Gastroesophageal sphincter (tissue), 4 donors: ENCODE data around the gene ISLR2. TPM values are rescaled to one million over a fixed set of nuclear protein-coding genes. Genes with fewer than 3 reads are reported as not detected.

Experiments
- ATAC-seq: fragments of 150-250 bp; one replicate; pipeline ENCODE4 v1.9.1; 2016; ENCODE audit warnings: mild to moderate bottlenecking, moderate library complexity
- H3K27ac ChIP-seq, 4 donors: fragments of 200-600 bp; sonication (generic) in 3 of 4; 1 replicate in 3 of 4; 2 replicates in 1 of 4; pipeline ENCODE4 v1.5.1; 2016 to 2019
- H3K27me3 ChIP-seq: fragments of 200-600 bp; sonication (generic); one replicate; pipeline ENCODE4 v1.5.1; 2019
- H3K36me3 ChIP-seq, 2 donors: fragments of 200-600 bp; sonication (generic); one replicate each; pipeline ENCODE4 v1.5.1; 2019; ENCODE audit warnings: control low read depth in 1 of 2
- H3K4me1 ChIP-seq, 3 donors: fragments of 200-600 bp; sonication (generic); 1 replicate in 2 of 3; 2 replicates in 1 of 3; pipeline ENCODE4 v1.5.1; 2016 to 2019; ENCODE audit warnings: control low read depth in 2 of 3
- H3K4me3 ChIP-seq, 2 donors: fragments of 200-600 bp; sonication (generic); one replicate each; pipeline ENCODE4 v1.5.1; 2019; ENCODE audit warnings: mild to moderate bottlenecking in 1 of 2, moderate library complexity in 1 of 2
- H3K9me3 ChIP-seq, 3 donors: fragments of 200-600 bp; sonication (generic); one replicate each; pipeline ENCODE4 v1.5.1; 2017 to 2019; ENCODE audit warnings: control low read depth in 2 of 3
- EP300 ChIP-seq: sonication (generic); formaldehyde crosslinking; IDR thresholded peaks from one replicate; pipeline ENCODE4 v1.6.1; 2017; ENCODE audit warnings: antibody characterized with exemption, mild to moderate bottlenecking
- POLR2A ChIP-seq, 2 donors: fragments of 450-650 bp; IDR thresholded peaks; one replicate each; pipeline ENCODE4 v1.6.1; 2017; ENCODE audit warnings: antibody characterized with exemption in 2 of 2, mild to moderate bottlenecking in 2 of 2, moderate library complexity in 1 of 2
- POLR2AphosphoS5 ChIP-seq: sonication (generic); formaldehyde crosslinking; IDR thresholded peaks from one replicate; pipeline ENCODE4 v1.6.1; 2017; ENCODE audit warnings: antibody characterized with exemption
- WGBS, 2 donors: methylation state at CpG; one replicate each; pipeline ENCODE4 v1.1.5; 2018; ENCODE audit warnings: low coverage in 1 of 2; 5-methylcytosine and 5-hydroxymethylcytosine counted together
- small RNA-seq, 4 donors: library from RNA; depleted of rRNA; stranded (forward); fragments of <200 nt; gene quantifications; one replicate each; pipeline ENCODE3, GENCODE V24; 2016
- total RNA-seq, 4 donors: library from RNA; depleted of rRNA; stranded (reverse); fragments of >200 nt; gene quantifications; one replicate each; pipeline ENCODE4 v1.1.0, GENCODE V29; 2016
- TF ChIP-seq, protein P1 (sequence below), 4 experiments: fragments of 200-600 bp in 2 of 4; fragments of 450-650 bp in 2 of 4; sonication (generic) in 1 of 4; IDR thresholded peaks; one replicate each; pipeline ENCODE4 v1.5.1; 2017 to 2019; ENCODE audit warnings: antibody characterized with exemption in 4 of 4, mild to moderate bottlenecking in 2 of 4, moderate library complexity in 2 of 4

Gene ISLR2
- total RNA-seq, 4 donors from 2014 or later = 0.54 to 5.4 (median 1.5) TPM

- H3K27ac ChIP-seq = no peak overlapping the region
- WGBS, 2 donors = 0% methylated on average over 1 of the region's 8 CpGs; no CpG with 5 or more reads in 1 of the 2 donors
- H3K27me3 ChIP-seq = no peaks in the 10 kb centered on the region
- TF ChIP-seq POLR2A (IDR thresholded peaks at IDR 0.05) = no peak
- TF ChIP-seq, protein P1, sequence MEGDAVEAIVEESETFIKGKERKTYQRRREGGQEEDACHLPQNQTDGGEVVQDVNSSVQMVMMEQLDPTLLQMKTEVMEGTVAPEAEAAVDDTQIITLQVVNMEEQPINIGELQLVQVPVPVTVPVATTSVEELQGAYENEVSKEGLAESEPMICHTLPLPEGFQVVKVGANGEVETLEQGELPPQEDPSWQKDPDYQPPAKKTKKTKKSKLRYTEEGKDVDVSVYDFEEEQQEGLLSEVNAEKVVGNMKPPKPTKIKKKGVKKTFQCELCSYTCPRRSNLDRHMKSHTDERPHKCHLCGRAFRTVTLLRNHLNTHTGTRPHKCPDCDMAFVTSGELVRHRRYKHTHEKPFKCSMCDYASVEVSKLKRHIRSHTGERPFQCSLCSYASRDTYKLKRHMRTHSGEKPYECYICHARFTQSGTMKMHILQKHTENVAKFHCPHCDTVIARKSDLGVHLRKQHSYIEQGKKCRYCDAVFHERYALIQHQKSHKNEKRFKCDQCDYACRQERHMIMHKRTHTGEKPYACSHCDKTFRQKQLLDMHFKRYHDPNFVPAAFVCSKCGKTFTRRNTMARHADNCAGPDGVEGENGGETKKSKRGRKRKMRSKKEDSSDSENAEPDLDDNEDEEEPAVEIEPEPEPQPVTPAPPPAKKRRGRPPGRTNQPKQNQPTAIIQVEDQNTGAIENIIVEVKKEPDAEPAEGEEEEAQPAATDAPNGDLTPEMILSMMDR (IDR thresholded peaks at IDR 0.05) = no peak
- TF ChIP-seq POLR2AphosphoS5 = no peak
- no peak for TF ChIP-seq EP300
- H3K36me3 ChIP-seq = no peaks in the 10 kb centered on the region
- H3K4me3 ChIP-seq = no peak overlapping the region
- H3K9me3 ChIP-seq = no peaks in the 10 kb centered on the region
- peaks cover 0 to 2% (median 0%) of the 10 kb centered on the region in 3 donors for H3K4me1 ChIP-seq
- no peak for ATAC-seq
Observed at GRCh38 chr15:74185710-74186348, 55.4 kb downstream of the ISLR2 start.

Small RNA genes within 50 kb of the gene (small RNA-seq; reads per million reads assigned to genes)
- gene RF00017 = 0 reads per million in 4 donors

Other genes with a start within 250 kb of the ISLR2 start
- gene LOXL1, start 204.1 kb upstream of the ISLR2 start, total RNA-seq = 10 to 100 TPM; 22.9 to 63.0 (median 34.5) TPM
- 10 to 100 TPM in 3 of 4 donors, 1 to 10 TPM in 1; 8.1 to 21.7 (median 13.7) TPM for gene STOML1, start 138.3 kb upstream of the ISLR2 start, total RNA-seq
- 10 to 100 TPM; 24.1 to 75.1 (median 52.1) TPM for gene PML, start 135.9 kb upstream of the ISLR2 start, total RNA-seq
- 1 to 10 TPM in 1 of 4 donors, under 1 TPM in 2, not detected in 1; 0.15 to 1.3 (median 0.31) TPM for gene GOLGA6A, start 48.0 kb upstream of the ISLR2 start, total RNA-seq
- gene ISLR, start 43.1 kb downstream of the ISLR2 start, total RNA-seq = 100 to 1,000 TPM in 2 of 4 donors, 10 to 100 TPM in 2; 52.6 to 152 (median 89.5) TPM
- gene STRA6, start 72.2 kb downstream of the ISLR2 start, total RNA-seq = under 1 TPM in 1 of 4 donors, not detected in 3; 0.12 TPM
- gene CCDC33, start 105.7 kb downstream of the ISLR2 start, total RNA-seq = not detected
- 1 to 10 TPM in 3 of 4 donors, under 1 TPM in 1; 0.67 to 3.7 (median 2.7) TPM for gene CYP11A1, start 237.1 kb downstream of the ISLR2 start, total RNA-seq